ENCODE measurements around the gene MEX3D.
"Not testable (repeated sequence)": the region's sequence is repeated elsewhere in the genome, so short reads cannot be mapped to it uniquely, and the experiment has no call there.

- TF ChIP-seq EZH2phosphoT487 (IDR thresholded peaks at IDR 0.05; ENCODE audit: borderline replicate concordance); POLR2A (IDR thresholded peaks at IDR 0.05; ENCODE audit: borderline replicate concordance, extremely low read depth, insufficient read depth, insufficient read length); CTCF (IDR thresholded peaks at IDR 0.05 in 2 of 3, conservative IDR thresholded peaks at IDR 0.05 in 1 of 3; ENCODE audit: borderline replicate concordance in 1 of 3, insufficient read depth in 1 of 3, low read depth in 2 of 3, low read length in 2 of 3); REST (IDR thresholded peaks at IDR 0.05; ENCODE audit: low read depth); EZH2 (IDR thresholded peaks at IDR 0.05); CBX3 (IDR thresholded peaks at IDR 0.05; ENCODE audit: low read depth); ATF3 (IDR thresholded peaks at IDR 0.05); YY1 (IDR thresholded peaks at IDR 0.05; ENCODE audit: extremely low read depth, insufficient replicate concordance, low read depth, low read length); EGR1 (IDR thresholded peaks at IDR 0.05; ENCODE audit: low read depth); ELF1 (IDR thresholded peaks at IDR 0.05; ENCODE audit: borderline replicate concordance, low read depth): not testable (repeated sequence)
These were observed 48.3 kb downstream of the MEX3D start for GRCh38 chr19:1519802-1520201.

Measured in HCT116 (cell line).